GM12878 (cell line): Measurements from ENCODE around the gene PLEKHM2.

Experiments used
- NFXL1 ChIP-seq: fragments of 450-650 bp; IDR thresholded peaks from 2 replicates; pipeline ENCODE4 v1.6.1; 2017; ENCODE audit warnings: antibody characterized with exemption, mild to moderate bottlenecking, borderline replicate concordance
- TCF12 ChIP-seq: IDR thresholded peaks from 2 replicates; pipeline ENCODE4 v1.6.1; 2011; ENCODE audit warnings: low read depth, mild to moderate bottlenecking, low read length

GRCh38 chr1:15728937-15729657 lies 45.0 kb downstream of the PLEKHM2 start:
- TF ChIP-seq TCF12 (no peak), NFXL1 (no peak)
